ENCODE results near the gene EGR1. TPM values are rescaled to one million over a fixed set of nuclear protein-coding genes. Genes with fewer than 3 reads are reported as not detected.

The EGR1 gene
- total RNA-seq, result 1 to 10 TPM; 1.1 TPM
- 1 to 10 TPM in 1 of 2 donors, not detected in 1; 1.4 TPM for polyA plus RNA-seq

DNA sequence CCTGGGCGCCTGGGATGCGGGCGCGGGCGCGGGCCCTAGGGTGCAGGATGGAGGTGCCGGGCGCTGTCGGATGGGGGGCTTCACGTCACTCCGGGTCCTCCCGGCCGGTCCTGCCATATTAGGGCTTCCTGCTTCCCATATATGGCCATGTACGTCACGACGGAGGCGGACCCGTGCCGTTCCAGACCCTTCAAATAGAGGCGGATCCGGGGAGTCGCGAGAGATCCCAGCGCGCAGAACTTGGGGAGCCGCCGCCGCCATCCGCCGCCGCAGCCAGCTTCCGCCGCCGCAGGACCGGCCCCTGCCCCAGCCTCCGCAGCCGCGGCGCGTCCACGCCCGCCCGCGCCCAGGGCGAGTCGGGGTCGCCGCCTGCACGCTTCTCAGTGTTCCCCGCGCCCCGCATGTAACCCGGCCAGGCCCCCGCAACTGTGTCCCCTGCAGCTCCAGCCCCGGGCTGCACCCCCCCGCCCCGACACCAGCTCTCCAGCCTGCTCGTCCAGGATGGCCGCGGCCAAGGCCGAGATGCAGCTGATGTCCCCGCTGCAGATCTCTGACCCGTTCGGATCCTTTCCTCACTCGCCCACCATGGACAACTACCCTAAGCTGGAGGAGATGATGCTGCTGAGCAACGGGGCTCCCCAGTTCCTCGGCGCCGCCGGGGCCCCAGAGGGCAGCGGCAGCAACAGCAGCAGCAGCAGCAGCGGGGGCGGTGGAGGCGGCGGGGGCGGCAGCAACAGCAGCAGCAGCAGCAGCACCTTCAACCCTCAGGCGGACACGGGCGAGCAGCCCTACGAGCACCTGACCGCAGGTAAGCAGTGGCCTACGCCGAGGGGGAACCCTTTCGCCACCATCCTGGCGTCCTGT, at the start of gene EGR1:
EGR1 (plus strand) TSS at position 219 of the 864 bp plus-strand sequence; CDS start at position 502, 283 bp downstream.
- no peaks in the 10 kb centered on the region for H3K36me3 ChIP-seq (ENCODE audit: insufficient read depth, low read length)
- H3K4me1 ChIP-seq (ENCODE audit: insufficient read depth, low read length), result peaks cover 31% of the 10 kb centered on the region
- CTCF ChIA-PET (ENCODE audit: partially characterized antibody), result interaction anchor here (1.0 to 21.4 kb wide), 16 partner anchors 9 to 428 kb away, joined by 3 to 507 read pairs (median 4); partner anchors contain the start of genes CDC25C, ETF1, HSPA9 and KDM3B
- intact Hi-C loops (cut with micrococcal nuclease), result loop anchor here (1.0 kb wide), 4 partner anchors 27 to 128 kb away; partner anchors contain the start of genes ETF1 and HSPA9
- no peaks in the 10 kb centered on the region for H3K27me3 ChIP-seq (ENCODE audit: insufficient read depth, low read length)
- POLR2A ChIA-PET (ENCODE audit: partially characterized antibody), result interaction anchor here (0.7 to 4.7 kb wide), 20 partner anchors 8 to 1096 kb away, joined by 3 to 55 read pairs (median 5); partner anchors contain the start of genes ETF1, FAM13B, FAM53C and HSPA9
- Mint-ChIP-seq H3K36me3 (peaks cover 3 to 10% of the 10 kb centered on the region in 2 donors), H3K27me3 (no peaks in the 10 kb centered on the region), H3K27ac (peak within 1 kb of the TSS; percentile 89 to 96 (median 93)), H3K4me3 (peak within 1 kb of the TSS; percentile 85 to 97 (median 90)), H3K4me1 (peaks cover 17 to 50% (median 28%) of the 10 kb centered on the region in 4 donors), H3K9me3 (peaks cover 0 to 4% (median 0%) of the 10 kb centered on the region in 8 donors)
- no peaks in the 10 kb centered on the region for H3K9me3 ChIP-seq (ENCODE audit: control insufficient read depth in 1 of 2, low read length in 2 of 2)
- peak; percentile 96 to 98 (median 97) for DNase-seq
- H3K4me3 ChIP-seq (ENCODE audit: low read length in 2 of 2), result peak within 1 kb of the TSS; percentile 61 to 85
- peak within 1 kb of the TSS; percentile 90 for H3K27ac ChIP-seq (ENCODE audit: low read depth, low read length)

DNA sequence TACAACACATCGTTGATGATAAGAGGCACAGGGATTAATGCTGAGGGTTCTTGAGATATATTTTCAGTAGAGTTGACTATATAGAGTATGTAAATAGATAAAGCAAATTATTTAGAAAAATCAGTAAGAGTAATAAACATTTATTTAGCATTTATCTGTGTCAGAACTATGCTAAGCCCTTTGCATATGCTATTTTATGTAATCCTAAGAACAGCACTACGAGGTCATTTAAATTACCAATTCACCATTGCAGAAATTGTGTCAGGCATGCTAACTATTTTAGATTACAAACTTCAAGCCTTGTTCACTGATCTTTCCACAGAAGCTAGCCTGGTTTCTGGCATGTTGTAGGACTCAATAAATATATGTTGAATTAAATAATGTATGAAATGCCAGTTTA, 46.8 kb upstream of the EGR1 start:
- H3K9me3 Mint-ChIP-seq, result no peaks in the 10 kb centered on the region
- no peak overlapping the region for H3K27ac Mint-ChIP-seq
- no peak overlapping the region for H3K4me3 Mint-ChIP-seq
- Histone ChIP-seq H3K9me3 (ENCODE audit: control insufficient read depth in 1 of 2, low read length in 2 of 2) (no peaks in the 10 kb centered on the region), H3K27me3 (ENCODE audit: insufficient read depth, low read length) (no peaks in the 10 kb centered on the region), H3K36me3 (ENCODE audit: insufficient read depth, low read length) (peaks cover 63% of the 10 kb centered on the region), H3K4me3 (ENCODE audit: low read length in 2 of 2) (no peak overlapping the region), H3K4me1 (ENCODE audit: insufficient read depth, low read length) (no peaks in the 10 kb centered on the region), H3K27ac (ENCODE audit: low read depth, low read length) (no peak overlapping the region)
- intact Hi-C loops (cut with micrococcal nuclease), result no loop called here
- DNase-seq, result no peak
- H3K4me1 Mint-ChIP-seq, result no peaks in the 10 kb centered on the region
- H3K27me3 Mint-ChIP-seq, result no peaks in the 10 kb centered on the region
- peaks cover 44 to 73% of the 10 kb centered on the region in 2 donors for H3K36me3 Mint-ChIP-seq
- POLR2A ChIA-PET (ENCODE audit: partially characterized antibody), result no interaction called here
- CTCF ChIA-PET (ENCODE audit: partially characterized antibody), result no interaction called here

GRCh38 chr5:138425079-138425478, 40.2 kb upstream of the EGR1 start:
- no peak overlapping the region for H3K4me3 ChIP-seq (ENCODE audit: low read length in 2 of 2)
- H3K27me3 ChIP-seq (ENCODE audit: insufficient read depth, low read length), result no peaks in the 10 kb centered on the region
- no peaks in the 10 kb centered on the region for H3K27me3 Mint-ChIP-seq
- no peaks in the 10 kb centered on the region for H3K4me1 ChIP-seq (ENCODE audit: insufficient read depth, low read length)
- ChIA-PET POLR2A (ENCODE audit: partially characterized antibody) (interaction anchor here (1.3 to 1.4 kb wide), 2 partner anchors 16 to 117 kb away, joined by 3 read pairs; no protein-coding TSS in a partner anchor), CTCF (ENCODE audit: partially characterized antibody) (interaction anchor here (0.6 to 0.8 kb wide), 2 partner anchors 14 to 48 kb away, joined by 3 read pairs; no protein-coding TSS in a partner anchor)
- H3K4me1 Mint-ChIP-seq, result no peaks in the 10 kb centered on the region
- no peaks in the 10 kb centered on the region for H3K9me3 ChIP-seq (ENCODE audit: control insufficient read depth in 1 of 2, low read length in 2 of 2)
- intact Hi-C loops (cut with micrococcal nuclease), result no loop called here
- peaks cover 67% of the 10 kb centered on the region for H3K36me3 ChIP-seq (ENCODE audit: insufficient read depth, low read length)
- H3K36me3 Mint-ChIP-seq, result peaks cover 71 to 78% of the 10 kb centered on the region in 2 donors
- no peak overlapping the region for H3K27ac ChIP-seq (ENCODE audit: low read depth, low read length)
- H3K27ac Mint-ChIP-seq, result peak overlapping the region in 1 of 7 donors; percentile 72
- H3K4me3 Mint-ChIP-seq, result no peak overlapping the region
- H3K9me3 Mint-ChIP-seq, result no peaks in the 10 kb centered on the region
- no peak for DNase-seq

DNA sequence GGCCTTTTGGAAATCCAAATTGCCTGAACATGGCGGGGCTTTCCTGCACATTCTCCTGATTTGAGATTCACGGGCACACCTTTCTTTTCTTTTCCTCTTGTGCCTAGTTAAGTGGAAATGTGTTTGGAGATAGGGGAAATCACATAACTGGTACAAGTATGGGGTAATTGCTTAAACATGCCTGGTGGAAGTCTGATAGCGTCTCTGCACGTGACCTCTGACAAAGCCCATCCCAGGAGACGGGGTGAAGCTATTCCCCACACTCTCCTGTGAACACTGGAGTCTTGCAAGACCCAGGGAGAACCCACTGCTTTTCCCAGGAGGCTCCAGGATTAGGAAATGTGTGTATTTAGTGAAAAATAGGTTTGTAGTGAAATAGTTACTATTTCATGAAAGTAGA, 29.3 kb upstream of the EGR1 start:
- H3K9me3 Mint-ChIP-seq, result peaks cover 0 to 2% (median 0%) of the 10 kb centered on the region in 8 donors

GRCh38 chr5:138438003-138438723, 27.1 kb upstream of the EGR1 start:
- peaks cover 0 to 2% (median 0%) of the 10 kb centered on the region in 8 donors for H3K9me3 Mint-ChIP-seq
- CTCF ChIA-PET (ENCODE audit: partially characterized antibody), result interaction anchor here (1.1 to 3.2 kb wide), 7 partner anchors 9 to 86 kb away, joined by 3 to 24 read pairs (median 5); no protein-coding TSS in a partner anchor
- Histone ChIP-seq H3K27ac (ENCODE audit: low read depth, low read length) (no peak overlapping the region), H3K4me1 (ENCODE audit: insufficient read depth, low read length) (peaks cover 13% of the 10 kb centered on the region), H3K27me3 (ENCODE audit: insufficient read depth, low read length) (no peaks in the 10 kb centered on the region), H3K36me3 (ENCODE audit: insufficient read depth, low read length) (peaks cover 18% of the 10 kb centered on the region), H3K9me3 (ENCODE audit: control insufficient read depth in 1 of 2, low read length in 2 of 2) (no peaks in the 10 kb centered on the region), H3K4me3 (ENCODE audit: low read length in 2 of 2) (peak overlapping the region in 1 of 2 donors; percentile 54)
- H3K4me3 Mint-ChIP-seq, result peak overlapping the region; percentile 82 to 91 (median 84)
- POLR2A ChIA-PET (ENCODE audit: partially characterized antibody), result interaction anchor here (0.6 to 2.0 kb wide), 5 partner anchors 11 to 743 kb away, joined by 3 to 6 read pairs (median 3); partner anchors contain the start of genes FAM53C and KDM3B
- H3K27me3 Mint-ChIP-seq, result peaks cover 0 to 2% of the 10 kb centered on the region in 2 donors
- peak in 1 of 5 donors; percentile 27 for DNase-seq
- peaks cover 11 to 24% of the 10 kb centered on the region in 2 donors for H3K36me3 Mint-ChIP-seq
- H3K27ac Mint-ChIP-seq, result peak overlapping the region in 6 of 7 donors; percentile 10 to 89 (median 76)
- peaks cover 7 to 22% (median 15%) of the 10 kb centered on the region in 4 donors for H3K4me1 Mint-ChIP-seq
- intact Hi-C loops (cut with micrococcal nuclease), result no loop called here

More for the DNA sequence above, 29.3 kb upstream of the EGR1 start:
- intact Hi-C loops (cut with micrococcal nuclease), result no loop called here
- H3K27me3 Mint-ChIP-seq, result peaks cover 0 to 2% of the 10 kb centered on the region in 2 donors
- CTCF ChIA-PET (ENCODE audit: partially characterized antibody), result interaction anchor here (0.8 to 2.6 kb wide), 3 partner anchors 13 to 67 kb away, joined by 4 to 7 read pairs (median 6); no protein-coding TSS in a partner anchor
- Histone ChIP-seq H3K4me3 (ENCODE audit: low read length in 2 of 2) (no peak overlapping the region), H3K27me3 (ENCODE audit: insufficient read depth, low read length) (no peaks in the 10 kb centered on the region), H3K9me3 (ENCODE audit: control insufficient read depth in 1 of 2, low read length in 2 of 2) (no peaks in the 10 kb centered on the region), H3K4me1 (ENCODE audit: insufficient read depth, low read length) (peaks cover 13% of the 10 kb centered on the region), H3K36me3 (ENCODE audit: insufficient read depth, low read length) (peaks cover 33% of the 10 kb centered on the region), H3K27ac (ENCODE audit: low read depth, low read length) (no peak overlapping the region)
- H3K4me1 Mint-ChIP-seq, result peaks cover 7 to 22% (median 15%) of the 10 kb centered on the region in 4 donors
- H3K27ac Mint-ChIP-seq, result peak overlapping the region in 1 of 7 donors; percentile 10
- H3K4me3 Mint-ChIP-seq, result no peak overlapping the region
- peaks cover 28 to 38% of the 10 kb centered on the region in 2 donors for H3K36me3 Mint-ChIP-seq
- POLR2A ChIA-PET (ENCODE audit: partially characterized antibody), result no interaction called here
- no peak for DNase-seq

DNA sequence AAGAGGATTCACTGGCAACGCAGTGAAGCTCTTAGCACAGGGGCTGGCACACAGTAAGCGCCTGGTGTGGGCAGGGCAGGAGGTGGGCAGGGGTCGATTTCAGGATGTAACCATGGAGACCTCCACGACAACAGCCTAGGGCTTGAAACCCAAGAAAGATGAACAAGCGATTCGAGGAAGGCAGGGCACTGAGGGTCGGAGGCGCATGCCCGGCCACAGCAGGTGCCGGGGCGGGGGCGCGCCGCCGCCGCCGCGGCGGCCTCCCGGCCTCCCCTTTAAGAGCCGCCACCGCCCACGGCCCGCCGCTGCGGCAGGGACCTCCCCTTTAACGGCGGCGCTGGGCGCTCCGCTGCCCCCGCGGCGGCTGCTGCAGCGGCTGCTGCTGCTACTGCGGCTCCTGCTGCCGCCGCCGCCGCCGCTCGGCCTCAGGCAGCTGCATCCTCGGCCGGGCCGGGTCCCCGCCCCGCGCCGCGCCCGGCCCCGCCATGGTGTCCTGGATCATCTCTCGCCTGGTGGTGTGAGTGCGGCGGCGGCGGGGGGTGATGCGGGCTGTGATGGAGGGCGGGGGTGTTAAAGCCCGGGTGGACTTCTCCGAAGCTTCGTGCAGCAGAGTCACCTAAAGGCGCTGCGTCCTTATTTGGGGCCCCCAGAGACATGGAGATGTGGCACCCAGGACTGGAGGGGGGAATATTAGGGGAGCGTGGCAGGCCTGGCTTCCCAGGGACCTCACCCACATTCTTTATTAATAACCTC, 26.4 kb upstream of the EGR1 start, which contains the start of gene REEP2:
REEP2 (plus strand) TSS at position 334 of the 753 bp plus-strand sequence; CDS start at position 486, 152 bp downstream.
- Histone ChIP-seq H3K27me3 (ENCODE audit: insufficient read depth, low read length) (no peaks in the 10 kb centered on the region), H3K4me1 (ENCODE audit: insufficient read depth, low read length) (peaks cover 13% of the 10 kb centered on the region), H3K9me3 (ENCODE audit: control insufficient read depth in 1 of 2, low read length in 2 of 2) (no peaks in the 10 kb centered on the region), H3K27ac (ENCODE audit: low read depth, low read length) (no peak within 1 kb of the TSS), H3K4me3 (ENCODE audit: low read length in 2 of 2) (peak within 1 kb of the TSS in 1 of 2 donors; percentile 54), H3K36me3 (ENCODE audit: insufficient read depth, low read length) (peaks cover 18% of the 10 kb centered on the region)
- ChIA-PET POLR2A (ENCODE audit: partially characterized antibody) (interaction anchor here (0.6 to 2.0 kb wide), 3 partner anchors 10 to 743 kb away, joined by 3 to 6 read pairs (median 4); partner anchors contain the start of gene KDM3B), CTCF (ENCODE audit: partially characterized antibody) (interaction anchor here (1.2 to 3.2 kb wide), 5 partner anchors 11 to 87 kb away, joined by 3 to 24 read pairs (median 5); no protein-coding TSS in a partner anchor)
- peak within 1 kb of the TSS in 6 of 7 donors; percentile 10 to 89 (median 76) for H3K27ac Mint-ChIP-seq
- peak; percentile 43 to 61 (median 53) for DNase-seq
- H3K9me3 Mint-ChIP-seq, result peaks cover 0 to 2% (median 0%) of the 10 kb centered on the region in 8 donors
- peak within 1 kb of the TSS; percentile 82 to 91 (median 84) for H3K4me3 Mint-ChIP-seq
- H3K27me3 Mint-ChIP-seq, result peaks cover 0 to 2% of the 10 kb centered on the region in 2 donors
- H3K4me1 Mint-ChIP-seq, result peaks cover 7 to 22% (median 15%) of the 10 kb centered on the region in 4 donors
- intact Hi-C loops (cut with micrococcal nuclease), result no loop called here
- H3K36me3 Mint-ChIP-seq, result peaks cover 11 to 21% of the 10 kb centered on the region in 2 donors
